DLD1 (cell line): ENCODE data around the gene TMEM200C.
"Not testable (repeated sequence)": the region's sequence is repeated elsewhere in the genome, so short reads cannot be mapped to it uniquely, and the experiment has no call there.

Source experiments
- in situ Hi-C: cut with HindIII; loops from 2 replicates; pipeline ENCODE4 v1.10.0; 2017; ENCODE audit warnings: low sequenced_read_pairs

Gene TMEM200C

DNA sequence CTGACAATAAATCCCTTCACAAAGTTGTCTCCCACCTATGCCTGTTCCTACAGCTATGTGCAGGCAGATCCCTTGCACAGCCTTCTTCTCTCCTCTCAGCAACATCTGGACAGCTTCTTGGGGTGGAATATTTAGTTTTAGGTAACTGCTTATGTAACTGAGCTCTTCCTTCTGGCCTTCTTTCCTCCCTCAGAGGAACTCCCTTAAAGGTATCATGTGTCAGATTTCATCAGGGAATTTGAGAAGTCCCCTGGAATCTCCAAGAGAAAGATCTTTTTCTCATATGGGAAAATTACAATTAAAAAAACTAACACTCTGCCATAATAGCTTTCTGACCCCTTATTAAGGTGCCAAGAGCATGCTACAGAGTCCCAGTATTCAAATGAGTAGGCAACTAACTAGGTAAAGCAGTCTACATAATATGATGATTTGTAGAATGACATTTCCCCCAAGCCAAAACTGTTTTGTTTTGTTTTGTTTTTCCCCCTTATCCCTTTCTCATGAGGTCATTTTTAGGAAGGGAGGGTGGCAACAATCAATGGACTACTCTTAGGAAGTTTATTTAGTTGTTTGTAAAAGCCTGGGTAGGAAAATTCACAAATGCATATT is 2.4 kb downstream of the TMEM200C start:
- in situ Hi-C loops = no loop called here

- in situ Hi-C loops = no loop called here
These were observed 3.5 kb downstream of the TMEM200C start for GRCh38 chr18:5891854-5892215.

GRCh38 chr18:5891184-5891853 is 4.0 kb downstream of the TMEM200C start:
- in situ Hi-C loops = no loop called here

GRCh38 chr18:5890331-5891183 is 4.8 kb downstream of the TMEM200C start:
- in situ Hi-C loops = no loop called here

- in situ Hi-C loops = no loop called here
These were observed 10.0 kb downstream of the TMEM200C start for GRCh38 chr18:5885361-5885760.

DNA sequence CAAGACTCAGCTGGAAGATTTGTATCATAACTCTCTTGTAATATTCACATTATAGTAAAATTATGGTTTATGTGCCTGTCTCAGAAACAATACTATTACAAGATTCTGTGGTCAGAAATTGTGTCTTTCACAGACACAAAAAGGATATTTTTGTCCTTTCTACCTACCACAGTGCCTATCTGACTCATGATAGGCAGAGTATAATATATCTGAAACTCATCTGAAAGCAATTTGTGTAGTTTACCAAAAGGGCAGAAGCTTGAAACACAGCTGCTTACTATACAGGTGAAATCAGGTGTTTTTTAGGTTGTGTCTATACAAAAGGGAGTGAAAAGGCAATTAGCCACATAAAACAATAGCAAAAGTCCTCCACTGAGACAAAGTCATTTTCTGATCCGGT is 10.9 kb downstream of the TMEM200C start:
- in situ Hi-C loops = no loop called here

GRCh38 chr18:5879479-5879882 is 15.8 kb downstream of the TMEM200C start:
- in situ Hi-C loops = no loop called here

DNA sequence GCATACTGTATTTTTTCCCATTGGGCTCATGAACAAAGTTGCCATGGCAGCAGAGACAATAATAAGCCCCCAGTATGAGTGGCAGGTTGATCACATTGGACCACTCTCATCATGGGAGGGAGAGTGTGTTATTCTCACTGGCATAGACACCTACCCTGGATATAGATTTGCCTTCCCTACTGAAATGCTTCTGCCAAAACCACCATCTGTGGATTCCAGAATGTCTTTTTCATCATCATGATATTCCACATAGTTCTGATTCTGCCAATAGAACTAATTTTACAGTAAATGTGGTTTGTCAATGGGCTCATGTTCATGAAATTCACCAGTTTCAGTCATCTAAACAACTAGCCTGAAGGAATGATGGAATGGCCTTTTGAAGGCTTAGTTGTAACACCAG is 18.4 kb downstream of the TMEM200C start:
- in situ Hi-C loops = no loop called here

DNA sequence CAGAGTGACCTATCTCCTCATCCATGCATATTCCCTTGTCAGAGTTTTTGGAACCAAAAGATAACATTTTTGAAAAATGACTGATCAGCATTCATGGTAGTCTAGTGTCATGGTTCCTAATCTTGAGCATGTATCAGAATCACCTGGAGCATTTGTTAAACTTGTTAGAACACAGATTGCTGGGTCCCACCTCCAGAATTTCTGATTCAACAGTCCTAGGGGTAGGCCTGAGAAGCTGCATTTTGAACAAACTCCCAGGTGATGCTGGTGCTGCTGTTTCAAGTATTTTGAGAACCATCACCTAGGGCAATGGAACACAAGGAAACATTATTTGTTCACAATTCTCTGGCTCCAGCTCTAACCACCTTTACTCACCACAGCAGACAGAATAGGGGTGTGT is 21.0 kb downstream of the TMEM200C start:
- in situ Hi-C loops = no loop called here

- in situ Hi-C loops = no loop called here
These were observed 22.4 kb downstream of the TMEM200C start for GRCh38 chr18:5872886-5873285.

- in situ Hi-C loops = no loop called here
These were observed 23.9 kb downstream of the TMEM200C start for GRCh38 chr18:5871426-5871825.

GRCh38 chr18:5868218-5868854 is 27.0 kb downstream of the TMEM200C start:
- in situ Hi-C loops = no loop called here

GRCh38 chr18:5865521-5865920 is 29.8 kb downstream of the TMEM200C start:
- in situ Hi-C loops = no loop called here

GRCh38 chr18:5862127-5862526 is 33.2 kb downstream of the TMEM200C start:
- in situ Hi-C loops = not testable (repeated sequence)

- in situ Hi-C loops = no loop called here
These were observed 38.1 kb downstream of the TMEM200C start for GRCh38 chr18:5857180-5857579.

DNA sequence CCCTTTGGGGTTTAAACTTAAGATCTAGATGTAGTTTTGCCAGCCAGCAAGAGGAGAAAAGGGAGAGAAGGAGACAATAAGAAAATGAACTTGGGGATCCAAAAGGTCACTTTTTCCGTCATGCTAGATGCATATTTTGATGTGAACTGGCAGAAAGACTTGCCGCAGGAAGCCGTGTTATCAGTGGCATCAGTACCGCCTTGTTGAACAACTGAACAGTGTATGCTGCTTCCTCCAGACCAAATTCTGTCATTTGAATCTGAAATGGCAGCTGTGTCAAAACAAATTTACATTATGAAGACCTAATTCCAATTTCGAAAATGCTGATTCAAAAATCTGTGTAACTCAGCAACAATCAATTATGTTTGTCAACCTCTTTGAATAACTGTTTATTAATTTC is 42.1 kb downstream of the TMEM200C start:
- in situ Hi-C loops = no loop called here

DNA sequence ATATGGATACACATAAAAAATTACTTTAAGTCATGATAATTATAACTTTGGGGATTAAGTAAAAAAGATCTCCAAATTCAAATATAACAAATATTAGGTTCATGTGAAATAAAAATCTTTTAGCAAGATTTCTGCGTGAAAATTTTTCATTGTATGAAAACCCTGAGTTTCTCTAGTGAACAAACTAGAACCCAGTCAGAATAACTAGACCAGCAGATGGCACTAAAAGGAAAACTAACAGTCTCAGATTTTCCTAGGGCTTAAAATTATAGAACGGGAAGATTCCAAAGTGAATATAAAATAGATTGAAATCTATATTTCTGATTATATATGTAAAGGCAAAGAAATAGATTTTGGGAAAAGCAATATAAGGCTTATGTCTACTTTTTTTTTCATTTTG is 43.3 kb downstream of the TMEM200C start:
- in situ Hi-C loops = no loop called here

DNA sequence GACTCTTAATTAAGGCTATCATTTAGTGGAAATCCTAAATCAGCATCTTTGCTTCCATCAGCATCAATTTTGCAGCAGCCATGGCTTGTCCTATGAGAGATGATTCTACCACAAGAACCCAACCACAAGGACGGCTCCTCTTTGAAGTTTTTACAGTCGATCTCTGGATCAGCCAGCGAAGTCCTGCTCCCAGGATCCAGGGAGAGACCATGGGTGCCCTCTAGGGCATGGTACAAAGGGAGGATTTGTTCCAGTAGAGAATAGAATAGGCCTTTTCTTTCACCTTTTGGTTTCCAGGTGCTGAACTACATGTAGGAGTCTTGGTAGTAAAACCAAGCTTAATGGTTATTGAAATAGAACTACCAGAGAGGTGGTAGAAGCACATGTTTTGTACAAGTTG is 52.7 kb downstream of the TMEM200C start:
- in situ Hi-C loops = no loop called here

- in situ Hi-C loops = no loop called here
These were observed 53.8 kb downstream of the TMEM200C start for GRCh38 chr18:5841518-5841917.

DNA sequence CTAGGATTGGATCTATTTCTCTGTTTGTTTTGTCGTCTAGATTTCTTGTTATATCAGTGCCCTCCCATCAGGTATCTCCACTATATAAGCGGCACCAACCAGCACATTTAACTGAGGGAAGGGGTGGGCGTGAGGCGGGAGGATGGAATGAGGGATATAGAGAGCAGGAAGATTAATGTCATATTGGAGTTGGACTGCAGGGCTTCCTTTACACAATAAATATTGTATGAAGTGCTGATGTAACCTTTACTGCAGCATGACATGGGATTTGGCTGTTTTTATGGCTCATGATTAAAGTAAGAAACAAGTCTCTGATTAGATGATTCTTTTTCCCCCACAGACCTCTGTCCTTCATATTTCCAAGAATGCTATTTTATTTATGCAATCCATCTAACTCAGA is 54.8 kb downstream of the TMEM200C start:
- in situ Hi-C loops = no loop called here

DNA sequence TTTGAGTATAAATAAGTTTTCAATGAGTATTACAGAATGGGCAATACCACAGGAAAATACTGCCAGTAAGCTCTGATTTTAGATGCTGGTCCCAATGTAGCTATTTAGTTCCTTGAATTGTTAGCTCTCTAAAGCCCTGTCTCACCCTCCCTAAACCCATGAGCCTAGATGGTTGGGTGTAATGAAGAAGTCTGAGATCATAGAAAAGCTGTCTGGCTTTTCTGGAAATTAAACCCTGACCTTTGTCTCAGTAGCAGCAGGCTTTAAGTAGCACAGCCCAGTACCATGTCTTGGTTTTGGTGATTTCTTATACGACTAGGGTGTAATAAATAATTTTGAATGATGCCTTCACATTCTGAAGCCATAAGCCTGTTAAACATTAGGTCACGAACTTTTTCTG is 55.3 kb downstream of the TMEM200C start:
- in situ Hi-C loops = no loop called here

DNA sequence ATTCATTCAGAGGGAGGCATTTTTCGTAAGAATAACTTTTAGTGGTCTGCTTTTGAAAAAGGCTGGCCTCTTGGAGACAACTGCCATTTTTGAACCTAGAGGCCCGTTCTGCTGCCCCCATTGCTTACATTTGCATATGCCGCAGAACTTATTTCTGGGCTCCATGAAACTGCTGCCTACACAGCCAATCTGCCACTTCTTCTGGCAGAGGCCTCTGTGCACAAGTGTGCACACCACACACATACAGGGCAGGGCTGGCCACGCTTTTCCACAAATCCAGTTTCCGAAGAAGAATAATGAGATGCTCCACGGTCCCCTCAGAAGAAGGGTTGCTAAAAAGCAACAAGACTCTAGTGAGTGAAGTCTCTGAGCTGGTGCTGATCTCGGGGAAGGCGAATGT is 56.2 kb downstream of the TMEM200C start:
- in situ Hi-C loops = no loop called here
